Peyer's patch (tissue), 4 donors: ENCODE measurements around the gene ECHDC3. TPM values are rescaled to one million over a fixed set of nuclear protein-coding genes. Genes with fewer than 3 reads are reported as not detected.

Source experiments
- DNase-seq, 3 donors: peaks; one replicate each; pipeline ENCODE4 v3.0.0-alpha.2; 2017 to 2019
- H3K27ac ChIP-seq, 4 donors: fragments of 200-600 bp; sonication (generic); one replicate each; pipeline ENCODE4 v1.5.1; 2016 to 2019
- H3K27me3 ChIP-seq, 2 donors: fragments of 200-600 bp; sonication (generic); one replicate each; pipeline ENCODE4 v1.5.1; 2019
- H3K36me3 ChIP-seq, 3 donors: fragments of 200-600 bp; sonication (generic); one replicate each; pipeline ENCODE4 v1.5.1; 2016 to 2019
- H3K4me1 ChIP-seq, 4 donors: fragments of 200-600 bp; sonication (generic); one replicate each; pipeline ENCODE4 v1.5.1; 2016 to 2019
- H3K4me3 ChIP-seq, 4 donors: fragments of 200-600 bp; sonication (generic); 1 replicate in 3 of 4; 2 replicates in 1 of 4; pipeline ENCODE4 v1.5.1; 2016 to 2019; ENCODE audit warnings: mild to moderate bottlenecking in 1 of 4
- H3K9me3 ChIP-seq, 4 donors: fragments of 200-600 bp; sonication (generic); one replicate each; pipeline ENCODE4 v1.5.1; 2016 to 2019; ENCODE audit warnings: mild to moderate bottlenecking in 1 of 4
- CTCF ChIP-seq, 6 experiments: fragments of 450-650 bp in 4 of 6; fragments of 200-600 bp in 2 of 6; sonication (generic) in 1 of 6; IDR thresholded peaks; one replicate each; pipeline ENCODE4 v1.5.1; 2017 to 2019; ENCODE audit warnings: antibody characterized with exemption in 6 of 6, mild to moderate bottlenecking in 3 of 6, moderate library complexity in 1 of 6
- POLR2A ChIP-seq, 2 donors: fragments of 450-650 bp; IDR thresholded peaks; one replicate each; pipeline ENCODE4 v1.5.1; 2017; ENCODE audit warnings: antibody characterized with exemption in 2 of 2, mild to moderate bottlenecking in 2 of 2, moderate library complexity in 2 of 2
- total RNA-seq, 4 donors: library from RNA; depleted of rRNA; stranded (reverse); fragments of >200 nt; gene quantifications; one replicate each; pipeline ENCODE4 v1.1.0, GENCODE V29; 2016

The ECHDC3 gene
- total RNA-seq, 4 donors from 2014 or later = 2.0 to 16.5 (median 6.1) TPM

- no peak for DNase-seq
- Histone ChIP-seq H3K36me3 (no peaks in the 10 kb centered on the region), H3K9me3 (no peaks in the 10 kb centered on the region), H3K4me3 (no peak overlapping the region), H3K27ac (no peak overlapping the region), H3K27me3 (no peaks in the 10 kb centered on the region), H3K4me1 (no peaks in the 10 kb centered on the region)
- TF ChIP-seq CTCF (IDR thresholded peaks at IDR 0.05) = no peak
These were observed 4.8 kb downstream of the ECHDC3 start for GRCh38 chr10:11746883-11747539.

- H3K9me3 ChIP-seq = no peaks in the 10 kb centered on the region
- H3K36me3 ChIP-seq = no peaks in the 10 kb centered on the region
- TF ChIP-seq CTCF (IDR thresholded peaks at IDR 0.05) (no peak), POLR2A (IDR thresholded peaks at IDR 0.05) (no peak)
- H3K27me3 ChIP-seq = no peaks in the 10 kb centered on the region
- H3K4me3 ChIP-seq = no peak overlapping the region
- no peak for DNase-seq
- H3K27ac ChIP-seq = no peak overlapping the region
- H3K4me1 ChIP-seq = no peaks in the 10 kb centered on the region
These were observed 6.7 kb downstream of the ECHDC3 start for GRCh38 chr10:11748866-11749265.

GRCh38 chr10:11750420-11750819 lies 8.2 kb downstream of the ECHDC3 start:
- no peak overlapping the region for H3K27ac ChIP-seq
- H3K4me3 ChIP-seq = no peak overlapping the region
- no peaks in the 10 kb centered on the region for H3K4me1 ChIP-seq
- no peak for DNase-seq
- H3K9me3 ChIP-seq = no peaks in the 10 kb centered on the region
- H3K36me3 ChIP-seq = no peaks in the 10 kb centered on the region
- H3K27me3 ChIP-seq = no peaks in the 10 kb centered on the region
- TF ChIP-seq CTCF (IDR thresholded peaks at IDR 0.05) (no peak), POLR2A (IDR thresholded peaks at IDR 0.05) (no peak)

GRCh38 chr10:11754173-11754572 lies 12.0 kb downstream of the ECHDC3 start:
- H3K27ac ChIP-seq = no peak overlapping the region
- H3K9me3 ChIP-seq = no peaks in the 10 kb centered on the region
- TF ChIP-seq POLR2A (IDR thresholded peaks at IDR 0.05) (no peak), CTCF (IDR thresholded peaks at IDR 0.05) (no peak)
- no peak overlapping the region for H3K4me3 ChIP-seq
- H3K27me3 ChIP-seq = no peaks in the 10 kb centered on the region
- peaks cover 0 to 13% (median 2%) of the 10 kb centered on the region in 4 donors for H3K4me1 ChIP-seq
- no peaks in the 10 kb centered on the region for H3K36me3 ChIP-seq
- DNase-seq = no peak

GRCh38 chr10:11754620-11755019 lies 12.4 kb downstream of the ECHDC3 start:
- H3K36me3 ChIP-seq = no peaks in the 10 kb centered on the region

More at GRCh38 chr10:11754620-11755019, 12.4 kb downstream of the ECHDC3 start:
- H3K4me3 ChIP-seq = no peak overlapping the region
- no peaks in the 10 kb centered on the region for H3K9me3 ChIP-seq
- no peaks in the 10 kb centered on the region for H3K27me3 ChIP-seq
- no peak overlapping the region for H3K27ac ChIP-seq
- TF ChIP-seq POLR2A (IDR thresholded peaks at IDR 0.05) (no peak), CTCF (IDR thresholded peaks at IDR 0.05) (no peak)
- H3K4me1 ChIP-seq = peaks cover 0 to 13% (median 2%) of the 10 kb centered on the region in 4 donors
- DNase-seq = peak in 1 of 3 donors; percentile 10
